Measurements from ENCODE around the gene SDK1.
A peak's percentile ranks its signal among the peaks of the same experiment; 100 is the strongest.
"Not testable (repeated sequence)": the region's sequence is repeated elsewhere in the genome, so short reads cannot be mapped to it uniquely, and the experiment has no call there.

Gene SDK1

GRCh38 chr7:3721422-3721821 lies 420.4 kb downstream of the SDK1 start:
- no peak for ATAC-seq
- Mint-ChIP-seq H3K4me1 (no peaks in the 10 kb centered on the region), H3K4me3 (no peak overlapping the region), H3K27ac (no peak overlapping the region), H3K36me3 (no peaks in the 10 kb centered on the region), H3K9me3 (no peaks in the 10 kb centered on the region)
- no peak for DNase-seq (ENCODE audit: low spot score in 2 of 2)

- DNase-seq (ENCODE audit: low spot score in 2 of 2) (no peak), ATAC-seq (peak; percentile 36)
- Mint-ChIP-seq H3K9me3 (no peaks in the 10 kb centered on the region), H3K27ac (no peak overlapping the region), H3K4me3 (no peak overlapping the region), H3K36me3 (no peaks in the 10 kb centered on the region), H3K4me1 (no peaks in the 10 kb centered on the region)
Observed at GRCh38 chr7:3722396-3722922, 421.4 kb downstream of the SDK1 start.

- Mint-ChIP-seq H3K27ac (no peak overlapping the region), H3K4me1 (no peaks in the 10 kb centered on the region), H3K9me3 (no peaks in the 10 kb centered on the region), H3K36me3 (no peaks in the 10 kb centered on the region), H3K4me3 (no peak overlapping the region)
- no peak for ATAC-seq
- DNase-seq (ENCODE audit: low spot score in 2 of 2), result no peak
Observed at GRCh38 chr7:3725155-3726059, 424.4 kb downstream of the SDK1 start.

GRCh38 chr7:3730276-3730675 lies 429.2 kb downstream of the SDK1 start:
- Mint-ChIP-seq H3K27ac (no peak overlapping the region), H3K9me3 (no peaks in the 10 kb centered on the region), H3K4me3 (no peak overlapping the region), H3K4me1 (no peaks in the 10 kb centered on the region), H3K36me3 (no peaks in the 10 kb centered on the region)
- ATAC-seq (no peak), DNase-seq (ENCODE audit: low spot score in 2 of 2) (no peak)

- DNase-seq (ENCODE audit: low spot score in 2 of 2) (no peak), ATAC-seq (no peak)
- Mint-ChIP-seq H3K36me3 (no peaks in the 10 kb centered on the region), H3K4me1 (no peaks in the 10 kb centered on the region), H3K9me3 (no peaks in the 10 kb centered on the region), H3K27ac (no peak overlapping the region), H3K4me3 (no peak overlapping the region)
Observed at GRCh38 chr7:3732395-3733005, 431.4 kb downstream of the SDK1 start.

- peaks cover under 1% of the 10 kb centered on the region for H3K9me3 Mint-ChIP-seq
- no peaks in the 10 kb centered on the region for H3K36me3 Mint-ChIP-seq
- H3K4me3 Mint-ChIP-seq, result no peak overlapping the region
- no peaks in the 10 kb centered on the region for H3K4me1 Mint-ChIP-seq
- DNase-seq (ENCODE audit: low spot score in 2 of 2) (no peak), ATAC-seq (no peak)
- no peak overlapping the region for H3K27ac Mint-ChIP-seq
Observed at GRCh38 chr7:3733541-3734140, 432.6 kb downstream of the SDK1 start.

GRCh38 chr7:3738964-3739363 lies 437.9 kb downstream of the SDK1 start:
- Mint-ChIP-seq H3K36me3 (no peaks in the 10 kb centered on the region), H3K9me3 (peaks cover 9% of the 10 kb centered on the region), H3K27ac (no peak overlapping the region), H3K4me3 (no peak overlapping the region), H3K4me1 (no peaks in the 10 kb centered on the region)
- ATAC-seq (no peak), DNase-seq (ENCODE audit: low spot score in 2 of 2) (no peak)

- Mint-ChIP-seq H3K4me1 (no peaks in the 10 kb centered on the region), H3K27ac (no peak overlapping the region), H3K4me3 (no peak overlapping the region), H3K36me3 (no peaks in the 10 kb centered on the region), H3K9me3 (peaks cover 9% of the 10 kb centered on the region)
- ATAC-seq (no peak), DNase-seq (ENCODE audit: low spot score in 2 of 2) (no peak)
Observed at GRCh38 chr7:3739983-3740382, 438.9 kb downstream of the SDK1 start.

- Mint-ChIP-seq H3K36me3 (no peaks in the 10 kb centered on the region), H3K27ac (no peak overlapping the region), H3K9me3 (no peaks in the 10 kb centered on the region), H3K4me3 (no peak overlapping the region), H3K4me1 (no peaks in the 10 kb centered on the region)
- DNase-seq (ENCODE audit: low spot score in 2 of 2) (no peak), ATAC-seq (no peak)
Observed at GRCh38 chr7:3747467-3747866, 446.4 kb downstream of the SDK1 start.

GRCh38 chr7:3748389-3748788 lies 447.3 kb downstream of the SDK1 start:
- Mint-ChIP-seq H3K4me1 (no peaks in the 10 kb centered on the region), H3K36me3 (no peaks in the 10 kb centered on the region), H3K9me3 (no peaks in the 10 kb centered on the region), H3K27ac (no peak overlapping the region), H3K4me3 (no peak overlapping the region)
- ATAC-seq (no peak), DNase-seq (ENCODE audit: low spot score in 2 of 2) (no peak)

GRCh38 chr7:3753868-3754267 lies 452.8 kb downstream of the SDK1 start:
- H3K4me3 Mint-ChIP-seq, result no peak overlapping the region
- H3K36me3 Mint-ChIP-seq, result no peaks in the 10 kb centered on the region
- no peaks in the 10 kb centered on the region for H3K4me1 Mint-ChIP-seq
- DNase-seq (ENCODE audit: low spot score in 2 of 2) (no peak), ATAC-seq (no peak)
- no peaks in the 10 kb centered on the region for H3K9me3 Mint-ChIP-seq
- H3K27ac Mint-ChIP-seq, result no peak overlapping the region

GRCh38 chr7:3754493-3755341 lies 453.7 kb downstream of the SDK1 start:
- DNase-seq (ENCODE audit: low spot score in 2 of 2) (no peak), ATAC-seq (no peak)
- H3K27ac Mint-ChIP-seq, result no peak overlapping the region
- H3K9me3 Mint-ChIP-seq, result no peaks in the 10 kb centered on the region
- no peak overlapping the region for H3K4me3 Mint-ChIP-seq
- no peaks in the 10 kb centered on the region for H3K36me3 Mint-ChIP-seq
- no peaks in the 10 kb centered on the region for H3K4me1 Mint-ChIP-seq

GRCh38 chr7:3755778-3756453 lies 454.9 kb downstream of the SDK1 start:
- H3K4me3 Mint-ChIP-seq; H3K36me3 Mint-ChIP-seq; H3K27ac Mint-ChIP-seq; H3K4me1 Mint-ChIP-seq; H3K9me3 Mint-ChIP-seq; DNase-seq (ENCODE audit: low spot score in 2 of 2); ATAC-seq: not testable (repeated sequence)

GRCh38 chr7:3757059-3757458 lies 456.0 kb downstream of the SDK1 start:
- no peak overlapping the region for H3K27ac Mint-ChIP-seq
- H3K36me3 Mint-ChIP-seq, result no peaks in the 10 kb centered on the region
- no peaks in the 10 kb centered on the region for H3K4me1 Mint-ChIP-seq

More at GRCh38 chr7:3757059-3757458, 456.0 kb downstream of the SDK1 start:
- Mint-ChIP-seq H3K4me3 (no peak overlapping the region), H3K9me3 (no peaks in the 10 kb centered on the region)
- ATAC-seq (no peak), DNase-seq (ENCODE audit: low spot score in 2 of 2) (no peak)

Data from stimulated activated effector memory CD8-positive, alpha-beta T cell treated with anti-CD3 and anti-CD28 coated beads, Interleukin-12 subunit alpha, Interleukin-12 subunit beta, amount 100 ng/mL, for 72 hours (primary cell).